HEK293T (cell line): Measurements from ENCODE around the gene PTCH1.
A peak's percentile ranks its signal among the peaks of the same experiment; 100 is the strongest.

Experiments used
- CTCF ChIA-PET: fragments of 350-600 bp; formaldehyde crosslinking; extraction: SDS; loops from one replicate; lab custom pipeline; 2021; ENCODE audit warnings: antibody characterized with exemption, inconsistent platforms; lab: Yijun Ruan, JAX
- POLR2A ChIA-PET: fragments of 350-600 bp; formaldehyde crosslinking; extraction: SDS; loops from one replicate; lab custom pipeline; 2020; ENCODE audit warnings: antibody characterized with exemption, inconsistent platforms; lab: Yijun Ruan, JAX
- DNase-seq: peaks from one replicate; pipeline ENCODE4 v3.0.0; 2012; ENCODE audit warnings: mixed read lengths; ENCODE audit errors: extremely low spot score
- ARNT ChIP-seq: fragments of 450-650 bp; IDR thresholded peaks from 2 replicates; pipeline ENCODE4 v1.6.1; 2017; ENCODE audit warnings: mild to moderate bottlenecking
- BHLHE40 ChIP-seq: fragments of 450-650 bp; IDR thresholded peaks from 2 replicates; pipeline ENCODE4 v1.6.1; 2016; ENCODE audit warnings: mild to moderate bottlenecking, moderate library complexity, borderline replicate concordance
- CTBP1 ChIP-seq: fragments of 450-650 bp; IDR thresholded peaks from 2 replicates; pipeline ENCODE4 v1.6.1; 2016; ENCODE audit warnings: borderline replicate concordance
- ELF4 ChIP-seq: fragments of 450-650 bp; IDR thresholded peaks from 2 replicates; pipeline ENCODE4 v1.6.1; 2017; ENCODE audit warnings: antibody characterized with exemption
- FOXA1 ChIP-seq: fragments of 450-650 bp; IDR thresholded peaks from 2 replicates; pipeline ENCODE4 v1.6.1; 2016; ENCODE audit warnings: mild to moderate bottlenecking
- FOXK2 ChIP-seq: fragments of 450-650 bp; IDR thresholded peaks from 2 replicates; pipeline ENCODE4 v1.6.1; 2016; ENCODE audit warnings: mild to moderate bottlenecking
- FOXM1 ChIP-seq: fragments of 450-650 bp; IDR thresholded peaks from 2 replicates; pipeline ENCODE4 v1.6.1; 2017; ENCODE audit warnings: mild to moderate bottlenecking, borderline replicate concordance
- HDGF ChIP-seq: fragments of 450-650 bp; IDR thresholded peaks from 2 replicates; pipeline ENCODE4 v1.6.1; 2017; ENCODE audit warnings: antibody characterized with exemption, borderline replicate concordance
- L3MBTL2 ChIP-seq: fragments of 450-650 bp; conservative IDR thresholded peaks from 2 replicates; pipeline ENCODE4 v1.6.1; 2016; ENCODE audit warnings: mild to moderate bottlenecking
- LEF1 ChIP-seq: fragments of 450-650 bp; IDR thresholded peaks from 2 replicates; pipeline ENCODE4 v1.6.1; 2017; ENCODE audit warnings: mild to moderate bottlenecking, borderline replicate concordance
- NFRKB ChIP-seq: fragments of 450-650 bp; IDR thresholded peaks from 2 replicates; pipeline ENCODE4 v1.6.1; 2016; ENCODE audit warnings: mild to moderate bottlenecking, moderate library complexity
- PKNOX1 ChIP-seq: fragments of 450-650 bp; IDR thresholded peaks from 2 replicates; pipeline ENCODE4 v1.6.1; 2016
- SP1 ChIP-seq: fragments of 450-650 bp; IDR thresholded peaks from 2 replicates; pipeline ENCODE4 v1.6.1; 2017
- SUZ12 ChIP-seq: fragments of 450-650 bp; IDR thresholded peaks from 2 replicates; pipeline ENCODE4 v1.6.1; 2016; ENCODE audit warnings: mild to moderate bottlenecking
- TARDBP ChIP-seq: fragments of 450-650 bp; IDR thresholded peaks from 2 replicates; pipeline ENCODE4 v1.6.1; 2016
- ZNF384 ChIP-seq: fragments of 450-650 bp; IDR thresholded peaks from 2 replicates; pipeline ENCODE4 v1.6.1; 2016

PTCH1 gene

GRCh38 chr9:95512709-95513095 lies 4.1 kb downstream of the PTCH1 start:
- POLR2A ChIA-PET: no interaction called here

GRCh38 chr9:95511952-95512708 lies 4.6 kb downstream of the PTCH1 start:
- ChIA-PET POLR2A (interaction anchor here (0.6 to 1.0 kb wide), 6 partner anchors 11 to 315 kb away, joined by 3 to 4 read pairs (median 3); partner anchors contain the start of gene FANCC), CTCF (no interaction called here)
- no peak for DNase-seq
- no peak for TF ChIP-seq PKNOX1
- TF ChIP-seq FOXA1: no peak
- TF ChIP-seq ARNT: no peak
- TF ChIP-seq TARDBP: no peak
- TF ChIP-seq LEF1: no peak

More at GRCh38 chr9:95512709-95513095, 4.1 kb downstream of the PTCH1 start:
- CTCF ChIA-PET: no interaction called here
- no peak for TF ChIP-seq TARDBP
- no peak for TF ChIP-seq ELF4
- no peak for TF ChIP-seq SP1
- no peak for TF ChIP-seq CTBP1
- no peak for TF ChIP-seq NFRKB
- TF ChIP-seq HDGF: no peak
- no peak for TF ChIP-seq ZNF384
- TF ChIP-seq FOXA1: no peak
- no peak for TF ChIP-seq PKNOX1
- no peak for TF ChIP-seq L3MBTL2
- no peak for TF ChIP-seq BHLHE40
- TF ChIP-seq SUZ12: no peak
- TF ChIP-seq LEF1: no peak
- no peak for TF ChIP-seq FOXM1
- TF ChIP-seq FOXK2: no peak
- no peak for TF ChIP-seq ARNT
- no peak for DNase-seq

- CTCF ChIA-PET: no interaction called here
- POLR2A ChIA-PET: interaction anchor here (0.6 to 1.0 kb wide), 6 partner anchors 10 to 315 kb away, joined by 3 to 4 read pairs (median 3); partner anchors contain the start of gene FANCC
- TF ChIP-seq L3MBTL2 (peak; percentile 86), FOXK2 (no peak)
- DNase-seq: no peak
Observed at GRCh38 chr9:95511616-95511931, 5.2 kb downstream of the PTCH1 start.

GRCh38 chr9:95510709-95511615 lies 5.8 kb downstream of the PTCH1 start:
- peak; percentile 73 for DNase-seq
- ChIA-PET CTCF (no interaction called here), POLR2A (interaction anchor here (0.6 to 1.0 kb wide), 7 partner anchors 9 to 314 kb away, joined by 3 read pairs; no protein-coding TSS in a partner anchor)
- TF ChIP-seq FOXA1 (no peak), SP1 (no peak), PKNOX1 (no peak), ELF4 (no peak), HDGF (no peak), BHLHE40 (no peak), ZNF384 (no peak), LEF1 (no peak), FOXK2 (no peak), SUZ12 (no peak), CTBP1 (peak; percentile 56; the same call in 1 of the 2 replicates), FOXM1 (peak; percentile 17; the same call in 1 of the 2 replicates), L3MBTL2 (peak; percentile 93), ARNT (peak; percentile 65; the same call in 1 of the 2 replicates), TARDBP (no peak), NFRKB (no peak)

- POLR2A ChIA-PET: interaction anchor here (0.6 to 1.0 kb wide), 3 partner anchors 12 to 366 kb away, joined by 3 read pairs; partner anchors contain the start of gene ERCC6L2
- DNase-seq: no peak
- TF ChIP-seq ZNF384: peak; percentile 91
- 0 out of 2 replicates have a peak, but pooled peaks have one; percentile 22 for TF ChIP-seq L3MBTL2
- TF ChIP-seq LEF1: no peak
- TF ChIP-seq ARNT: no peak
Observed at GRCh38 chr9:95509851-95510708, 6.7 kb downstream of the PTCH1 start.

More at GRCh38 chr9:95509851-95510708, 6.7 kb downstream of the PTCH1 start:
- CTCF ChIA-PET: no interaction called here
